Measurements from ENCODE around the gene TNNC1.

Gene TNNC1

DNA sequence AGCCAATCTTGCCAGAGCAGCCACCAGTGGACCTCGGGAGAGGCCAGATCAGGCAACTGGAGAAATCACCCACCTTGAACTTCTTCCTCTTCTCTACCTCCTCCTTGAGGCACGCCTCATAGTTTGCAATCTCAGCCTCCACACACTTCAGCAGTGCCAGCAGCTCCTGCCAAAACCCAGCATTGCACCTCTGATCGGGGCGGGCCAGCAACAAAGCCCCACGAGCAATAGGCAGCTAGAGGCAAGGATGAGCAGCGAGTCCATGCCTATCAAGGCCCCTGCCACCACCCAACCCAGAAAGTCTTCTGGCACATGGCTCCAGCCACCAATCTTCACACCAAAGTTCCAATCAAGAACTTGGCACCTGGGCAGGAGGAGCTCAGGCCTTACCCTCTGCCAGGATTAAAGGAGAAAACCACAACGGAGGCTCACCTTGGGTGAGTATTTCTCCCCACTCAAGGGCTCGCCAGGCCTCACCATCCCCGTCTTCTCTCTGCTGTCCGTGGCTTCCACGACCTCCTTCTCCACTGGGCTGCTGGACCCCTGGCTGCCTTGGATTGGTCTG lies 51.1 kb downstream of the TNNC1 start:
- no peak for DNase-seq (ENCODE audit: low read depth in 2 of 2, low spot score in 1 of 2)

- DNase-seq (ENCODE audit: low read depth in 2 of 2, low spot score in 1 of 2) = no peak
Measured at GRCh38 chr3:52402101-52402521, 51.7 kb downstream of the TNNC1 start.

GRCh38 chr3:52401551-52401950 lies 52.3 kb downstream of the TNNC1 start:
- no peak for DNase-seq (ENCODE audit: low read depth in 2 of 2, low spot score in 1 of 2)
